SK-N-SH (cell line): Measurements from ENCODE around the gene TLX3.

Experiments used
- EP300 ChIP-seq, 2 experiments: IDR thresholded peaks; 2 replicates each; pipeline versions ENCODE4 v1.4.0 to v1.6.1; 2012; ENCODE audit warnings: borderline replicate concordance in 1 of 2, low read depth in 1 of 2, low read length in 1 of 2
- EZH2phosphoT487 ChIP-seq: fragments of 200-600 bp; sonication (generic); IDR thresholded peaks from 2 replicates; pipeline ENCODE4 v1.6.1; 2017; ENCODE audit warnings: low read depth, mixed run types, mild to moderate bottlenecking, antibody characterized with exemption, moderate library complexity, borderline replicate concordance
- MXI1 ChIP-seq: IDR thresholded peaks from 2 replicates; pipeline ENCODE4 v1.6.1; 2012; ENCODE audit warnings: mild to moderate bottlenecking, low read depth, low read length, improper control_type of control experiment
- TEAD4 ChIP-seq: IDR thresholded peaks from 2 replicates; pipeline ENCODE4 v1.4.0; 2012; ENCODE audit warnings: mild to moderate bottlenecking, borderline replicate concordance; ENCODE audit not compliant: insufficient read depth
- YY1 ChIP-seq: IDR thresholded peaks from 2 replicates; pipeline ENCODE4 v1.4.0; 2012; ENCODE audit warnings: low read depth, mild to moderate bottlenecking
- TF ChIP-seq, protein P1 (sequence below): fragments of 200-600 bp; sonication (generic); IDR thresholded peaks from 2 replicates; pipeline ENCODE4 v1.6.1; 2017; ENCODE audit warnings: antibody characterized with exemption, mild to moderate bottlenecking, moderate library complexity
- TF ChIP-seq, protein P2 (sequence below): IDR thresholded peaks from 2 replicates; pipeline ENCODE4 v1.6.1; 2012; ENCODE audit warnings: mild to moderate bottlenecking, low read depth, low read length, moderate library complexity

DNA sequence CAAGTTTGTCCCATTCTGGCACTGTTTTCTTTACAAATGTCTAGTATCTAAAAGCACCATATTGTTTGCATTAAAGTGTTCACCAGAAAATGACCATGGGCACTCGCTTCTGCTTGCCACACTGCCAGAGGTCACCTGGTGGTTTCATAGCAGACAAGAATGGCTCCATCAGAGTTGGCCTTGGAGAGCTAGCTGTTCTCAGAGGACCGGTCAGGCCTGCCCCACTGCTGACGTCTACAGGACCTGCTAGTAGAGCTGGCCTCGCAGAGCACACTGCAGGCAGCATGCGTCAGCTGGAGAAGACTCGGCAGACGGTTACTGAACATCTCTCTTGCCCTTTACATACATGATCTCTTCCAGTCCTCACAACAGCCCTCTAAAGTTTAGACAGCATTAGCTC, 8.7 kb upstream of the TLX3 start:
- TF ChIP-seq, protein P1, sequence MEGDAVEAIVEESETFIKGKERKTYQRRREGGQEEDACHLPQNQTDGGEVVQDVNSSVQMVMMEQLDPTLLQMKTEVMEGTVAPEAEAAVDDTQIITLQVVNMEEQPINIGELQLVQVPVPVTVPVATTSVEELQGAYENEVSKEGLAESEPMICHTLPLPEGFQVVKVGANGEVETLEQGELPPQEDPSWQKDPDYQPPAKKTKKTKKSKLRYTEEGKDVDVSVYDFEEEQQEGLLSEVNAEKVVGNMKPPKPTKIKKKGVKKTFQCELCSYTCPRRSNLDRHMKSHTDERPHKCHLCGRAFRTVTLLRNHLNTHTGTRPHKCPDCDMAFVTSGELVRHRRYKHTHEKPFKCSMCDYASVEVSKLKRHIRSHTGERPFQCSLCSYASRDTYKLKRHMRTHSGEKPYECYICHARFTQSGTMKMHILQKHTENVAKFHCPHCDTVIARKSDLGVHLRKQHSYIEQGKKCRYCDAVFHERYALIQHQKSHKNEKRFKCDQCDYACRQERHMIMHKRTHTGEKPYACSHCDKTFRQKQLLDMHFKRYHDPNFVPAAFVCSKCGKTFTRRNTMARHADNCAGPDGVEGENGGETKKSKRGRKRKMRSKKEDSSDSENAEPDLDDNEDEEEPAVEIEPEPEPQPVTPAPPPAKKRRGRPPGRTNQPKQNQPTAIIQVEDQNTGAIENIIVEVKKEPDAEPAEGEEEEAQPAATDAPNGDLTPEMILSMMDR = no peak
- TF ChIP-seq YY1 (no peak), EZH2phosphoT487 (no peak), MXI1 (no peak), EP300 (IDR thresholded peaks at IDR 0.05; ENCODE audit: borderline replicate concordance in 1 of 2, low read depth in 1 of 2, low read length in 1 of 2) (no peak), TEAD4 (no peak)
- TF ChIP-seq, protein P2, sequence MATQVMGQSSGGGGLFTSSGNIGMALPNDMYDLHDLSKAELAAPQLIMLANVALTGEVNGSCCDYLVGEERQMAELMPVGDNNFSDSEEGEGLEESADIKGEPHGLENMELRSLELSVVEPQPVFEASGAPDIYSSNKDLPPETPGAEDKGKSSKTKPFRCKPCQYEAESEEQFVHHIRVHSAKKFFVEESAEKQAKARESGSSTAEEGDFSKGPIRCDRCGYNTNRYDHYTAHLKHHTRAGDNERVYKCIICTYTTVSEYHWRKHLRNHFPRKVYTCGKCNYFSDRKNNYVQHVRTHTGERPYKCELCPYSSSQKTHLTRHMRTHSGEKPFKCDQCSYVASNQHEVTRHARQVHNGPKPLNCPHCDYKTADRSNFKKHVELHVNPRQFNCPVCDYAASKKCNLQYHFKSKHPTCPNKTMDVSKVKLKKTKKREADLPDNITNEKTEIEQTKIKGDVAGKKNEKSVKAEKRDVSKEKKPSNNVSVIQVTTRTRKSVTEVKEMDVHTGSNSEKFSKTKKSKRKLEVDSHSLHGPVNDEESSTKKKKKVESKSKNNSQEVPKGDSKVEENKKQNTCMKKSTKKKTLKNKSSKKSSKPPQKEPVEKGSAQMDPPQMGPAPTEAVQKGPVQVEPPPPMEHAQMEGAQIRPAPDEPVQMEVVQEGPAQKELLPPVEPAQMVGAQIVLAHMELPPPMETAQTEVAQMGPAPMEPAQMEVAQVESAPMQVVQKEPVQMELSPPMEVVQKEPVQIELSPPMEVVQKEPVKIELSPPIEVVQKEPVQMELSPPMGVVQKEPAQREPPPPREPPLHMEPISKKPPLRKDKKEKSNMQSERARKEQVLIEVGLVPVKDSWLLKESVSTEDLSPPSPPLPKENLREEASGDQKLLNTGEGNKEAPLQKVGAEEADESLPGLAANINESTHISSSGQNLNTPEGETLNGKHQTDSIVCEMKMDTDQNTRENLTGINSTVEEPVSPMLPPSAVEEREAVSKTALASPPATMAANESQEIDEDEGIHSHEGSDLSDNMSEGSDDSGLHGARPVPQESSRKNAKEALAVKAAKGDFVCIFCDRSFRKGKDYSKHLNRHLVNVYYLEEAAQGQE = no peak
